Prostate gland (tissue), 2 donors: ENCODE measurements around the gene MSX1. TPM values are rescaled to one million over a fixed set of nuclear protein-coding genes. Genes with fewer than 3 reads are reported as not detected.

ENCODE experiments used
- DNase-seq: peaks from one replicate; pipeline ENCODE4 v3.0.0-alpha.2; 2019; ENCODE audit warnings: low spot score
- H3K27ac ChIP-seq, 2 donors: fragments of 200-600 bp; sonication (generic); 2 replicates each; pipeline ENCODE4 v1.5.1; 2017 to 2019
- H3K27me3 ChIP-seq: fragments of 200-600 bp; sonication (generic); replicated peaks from 2 replicates; pipeline ENCODE4 v1.5.1; 2019; ENCODE audit not compliant: insufficient read depth
- H3K36me3 ChIP-seq, 2 donors: fragments of 200-600 bp; sonication (generic); 1 replicate in 1 of 2; 2 replicates in 1 of 2; pipeline versions ENCODE4 v1.5.1 to v1.8.1; 2017 to 2019
- H3K4me1 ChIP-seq: fragments of 200-600 bp; sonication (generic); replicated peaks from 2 replicates; pipeline ENCODE4 v1.5.1; 2019
- H3K4me3 ChIP-seq, 2 donors: fragments of 200-600 bp; sonication (generic); 2 replicates each; pipeline ENCODE4 v1.5.1; 2017 to 2019
- H3K9me3 ChIP-seq: fragments of 200-600 bp; sonication (generic); 2 replicates; pipeline ENCODE4 v1.5.1; 2017
- POLR2A ChIP-seq: fragments of 450-650 bp; IDR thresholded peaks from one replicate; pipeline ENCODE4 v1.6.1; 2016; ENCODE audit warnings: antibody characterized with exemption, mild to moderate bottlenecking
- POLR2AphosphoS5 ChIP-seq: sonication (generic); formaldehyde crosslinking; IDR thresholded peaks from one replicate; pipeline ENCODE4 v1.6.1; 2017; ENCODE audit warnings: antibody characterized with exemption
- WGBS: methylation state at CpG from one replicate; pipeline ENCODE4 v1.1.5; 2018; 5-methylcytosine and 5-hydroxymethylcytosine counted together
- intact Hi-C: fragments of 100-400 bp; cut with DNase I; formaldehyde crosslinking; loops from one replicate; pipeline ENCODE4 v1.14.2; 2022
- total RNA-seq, 2 donors: library from RNA; depleted of rRNA; stranded (reverse); fragments of >200 nt; gene quantifications; one replicate each; pipeline ENCODE4 v1.1.0, GENCODE V29; 2016
- TF ChIP-seq, protein P1 (sequence below), 4 experiments: fragments of 200-600 bp in 2 of 4; fragments of 450-650 bp in 2 of 4; sonication (generic) in 2 of 4; IDR thresholded peaks; 1 replicate in 3 of 4; 2 replicates in 1 of 4; pipeline ENCODE4 v1.5.1; 2016 to 2019; ENCODE audit warnings: antibody characterized with exemption in 4 of 4, mild to moderate bottlenecking in 2 of 4, moderate library complexity in 2 of 4

The MSX1 gene
- total RNA-seq, 2 donors from 2014 or later, result 2.2 to 4.2 TPM

DNA sequence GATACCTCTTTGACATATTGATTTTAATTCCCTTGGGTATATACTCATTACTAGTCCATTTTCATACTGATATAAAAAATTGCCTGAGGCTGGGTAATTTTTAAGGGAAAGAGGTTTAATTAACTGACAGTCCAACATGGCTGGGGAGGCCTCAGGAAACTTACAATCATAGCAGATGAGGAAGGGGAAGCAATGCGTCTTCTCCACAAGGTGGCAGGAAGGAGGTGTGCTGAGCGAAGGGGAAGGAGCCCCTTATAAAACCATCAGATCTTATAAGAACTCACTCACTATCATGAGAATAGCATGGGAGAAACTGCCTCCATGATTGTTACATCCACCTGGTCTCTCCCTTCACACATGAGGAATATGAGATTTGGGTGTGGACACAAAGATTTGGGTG is 42.4 kb downstream of the MSX1 start:
- H3K27me3 ChIP-seq, result no peaks in the 10 kb centered on the region
- WGBS, result 58% methylated on average over 2 of the region's 2 CpGs
- no peak for TF ChIP-seq POLR2AphosphoS5
- TF ChIP-seq, protein P1, sequence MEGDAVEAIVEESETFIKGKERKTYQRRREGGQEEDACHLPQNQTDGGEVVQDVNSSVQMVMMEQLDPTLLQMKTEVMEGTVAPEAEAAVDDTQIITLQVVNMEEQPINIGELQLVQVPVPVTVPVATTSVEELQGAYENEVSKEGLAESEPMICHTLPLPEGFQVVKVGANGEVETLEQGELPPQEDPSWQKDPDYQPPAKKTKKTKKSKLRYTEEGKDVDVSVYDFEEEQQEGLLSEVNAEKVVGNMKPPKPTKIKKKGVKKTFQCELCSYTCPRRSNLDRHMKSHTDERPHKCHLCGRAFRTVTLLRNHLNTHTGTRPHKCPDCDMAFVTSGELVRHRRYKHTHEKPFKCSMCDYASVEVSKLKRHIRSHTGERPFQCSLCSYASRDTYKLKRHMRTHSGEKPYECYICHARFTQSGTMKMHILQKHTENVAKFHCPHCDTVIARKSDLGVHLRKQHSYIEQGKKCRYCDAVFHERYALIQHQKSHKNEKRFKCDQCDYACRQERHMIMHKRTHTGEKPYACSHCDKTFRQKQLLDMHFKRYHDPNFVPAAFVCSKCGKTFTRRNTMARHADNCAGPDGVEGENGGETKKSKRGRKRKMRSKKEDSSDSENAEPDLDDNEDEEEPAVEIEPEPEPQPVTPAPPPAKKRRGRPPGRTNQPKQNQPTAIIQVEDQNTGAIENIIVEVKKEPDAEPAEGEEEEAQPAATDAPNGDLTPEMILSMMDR (IDR thresholded peaks at IDR 0.05), result no peak
- TF ChIP-seq POLR2A, result no peak
- no peaks in the 10 kb centered on the region for H3K36me3 ChIP-seq
- no peak overlapping the region for H3K27ac ChIP-seq
- no peak for DNase-seq
- intact Hi-C loops, result no loop called here
- H3K9me3 ChIP-seq, result no peaks in the 10 kb centered on the region
- no peaks in the 10 kb centered on the region for H3K4me1 ChIP-seq
- no peak overlapping the region for H3K4me3 ChIP-seq

DNA sequence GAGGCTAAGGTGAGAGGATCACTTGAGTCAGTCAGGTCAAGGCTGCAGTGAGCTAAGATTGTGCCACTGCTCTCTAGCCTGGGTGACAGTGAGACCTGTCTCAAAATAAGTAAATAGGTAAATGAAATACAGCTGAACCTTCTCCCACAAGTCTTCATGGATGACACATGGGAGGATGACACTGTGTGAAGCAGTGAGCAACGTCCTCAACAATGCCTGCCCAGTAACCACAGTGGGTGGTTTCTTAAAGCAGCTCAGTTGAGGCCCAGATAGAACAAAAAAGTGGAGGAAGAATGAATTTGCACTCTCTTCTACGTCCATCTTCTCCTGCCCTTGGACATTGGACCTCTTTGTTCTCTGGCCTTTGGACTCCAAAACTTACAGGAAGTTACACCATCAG is 52.7 kb downstream of the MSX1 start:
- Histone ChIP-seq H3K27me3 (no peaks in the 10 kb centered on the region), H3K36me3 (no peaks in the 10 kb centered on the region), H3K4me1 (no peaks in the 10 kb centered on the region), H3K27ac (no peak overlapping the region), H3K4me3 (no peak overlapping the region), H3K9me3 (no peaks in the 10 kb centered on the region)
- TF ChIP-seq POLR2AphosphoS5 (no peak), POLR2A (no peak)
- TF ChIP-seq, protein P1 (IDR thresholded peaks at IDR 0.05), result no peak
- intact Hi-C loops, result no loop called here
- no peak for DNase-seq
- WGBS, result 61% methylated on average over 2 of the region's 2 CpGs

DNA sequence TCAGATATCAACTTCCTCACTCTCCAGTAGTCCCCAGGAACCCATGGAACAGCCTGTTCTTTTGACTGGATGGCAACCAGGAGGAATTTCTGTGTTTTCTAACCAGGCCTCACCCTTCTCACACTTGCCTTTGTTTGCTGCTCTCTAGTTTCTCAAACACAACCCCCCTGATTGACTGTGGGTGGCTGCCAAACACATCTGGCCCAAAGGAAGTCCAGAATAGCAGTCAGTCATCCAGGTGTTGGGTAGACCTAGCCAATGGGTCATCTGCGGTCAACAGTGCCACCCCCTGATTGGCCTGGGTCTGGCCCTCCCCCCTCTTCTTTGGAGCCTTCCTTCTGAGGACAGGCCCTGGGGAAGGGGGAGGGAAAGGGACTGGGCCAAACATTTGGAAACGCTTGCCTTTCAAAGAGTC is 53.7 kb downstream of the MSX1 start:
- Histone ChIP-seq H3K9me3 (no peaks in the 10 kb centered on the region), H3K4me3 (no peak overlapping the region), H3K27me3 (no peaks in the 10 kb centered on the region), H3K36me3 (no peaks in the 10 kb centered on the region), H3K27ac (no peak overlapping the region), H3K4me1 (no peaks in the 10 kb centered on the region)
- WGBS, result 75% methylated on average over 2 of the region's 2 CpGs
- DNase-seq, result no peak
- intact Hi-C loops, result no loop called here
- TF ChIP-seq POLR2A (no peak), POLR2AphosphoS5 (no peak)
- TF ChIP-seq, protein P1 (IDR thresholded peaks at IDR 0.05), result no peak

Other genes starting within 250 kb of the MSX1 start
- 1 to 10 TPM; 1.4 to 2.2 TPM for gene CYTL1, start 159.8 kb downstream of the MSX1 start, total RNA-seq
- 1 to 10 TPM in 1 of 2 donors, under 1 TPM in 1; 0.09 to 7.3 TPM for gene STK32B, start 191.8 kb downstream of the MSX1 start, total RNA-seq